Activated CD8-positive, alpha-beta T cell treated with anti-CD3 and anti-CD28 coated beads, Interleukin-2, amount 10 ng/mL, durations not matched to agents 7 days and 5 days (primary cell): ENCODE measurements around the gene PRR23E. TPM values are rescaled to one million over a fixed set of nuclear protein-coding genes. Genes with fewer than 3 reads are reported as not detected.

Experiments used
- ATAC-seq: fragments of 150-1000 bp; cut with Tn5 transposase; one replicate; pipeline ENCODE4 v1.10.0; 2021; ENCODE audit warnings: moderate library complexity
- CTCF ChIA-PET: fragments of 350-600 bp; sonication (Branson Sonifier 250); formaldehyde crosslinking; loops from one replicate; lab custom pipeline; 2021; ENCODE audit warnings: antibody characterized with exemption; lab: Charles Lee
- POLR2A ChIA-PET: fragments of 350-600 bp; sonication (Branson Sonifier 250); formaldehyde crosslinking; loops from one replicate; lab custom pipeline; 2021; ENCODE audit warnings: antibody characterized with exemption; lab: Charles Lee
- DNase-seq: peaks from one replicate; pipeline ENCODE4 v3.0.0-alpha.2; 2020
- H3K27ac Mint-ChIP-seq: one replicate; pipeline ENCODE4 v1.8.0; 2021; ENCODE audit warnings: mild to moderate bottlenecking, mixed read lengths
- H3K27me3 Mint-ChIP-seq: one replicate; pipeline ENCODE4 v1.8.0; 2021; ENCODE audit warnings: low read depth, mixed read lengths
- H3K36me3 Mint-ChIP-seq: one replicate; pipeline ENCODE4 v1.8.0; 2021; ENCODE audit warnings: low read depth, mixed read lengths
- H3K4me1 Mint-ChIP-seq: one replicate; pipeline ENCODE4 v1.8.0; 2021; ENCODE audit warnings: low read depth, mixed read lengths
- H3K4me3 Mint-ChIP-seq: one replicate; pipeline ENCODE4 v1.8.0; 2021; ENCODE audit warnings: mild to moderate bottlenecking, mixed read lengths
- H3K9me3 Mint-ChIP-seq: one replicate; pipeline ENCODE4 v1.8.0; 2022; ENCODE audit warnings: mixed read lengths; ENCODE audit not compliant: insufficient read depth
- total RNA-seq, 2 experiments: library from RNA; stranded (reverse); gene quantifications; one replicate each; pipeline ENCODE4 v1.2.3, GENCODE V29; 2021

Gene PRR23E
- total RNA-seq, 2 experiments from 2014 or later, result not detected

DNA sequence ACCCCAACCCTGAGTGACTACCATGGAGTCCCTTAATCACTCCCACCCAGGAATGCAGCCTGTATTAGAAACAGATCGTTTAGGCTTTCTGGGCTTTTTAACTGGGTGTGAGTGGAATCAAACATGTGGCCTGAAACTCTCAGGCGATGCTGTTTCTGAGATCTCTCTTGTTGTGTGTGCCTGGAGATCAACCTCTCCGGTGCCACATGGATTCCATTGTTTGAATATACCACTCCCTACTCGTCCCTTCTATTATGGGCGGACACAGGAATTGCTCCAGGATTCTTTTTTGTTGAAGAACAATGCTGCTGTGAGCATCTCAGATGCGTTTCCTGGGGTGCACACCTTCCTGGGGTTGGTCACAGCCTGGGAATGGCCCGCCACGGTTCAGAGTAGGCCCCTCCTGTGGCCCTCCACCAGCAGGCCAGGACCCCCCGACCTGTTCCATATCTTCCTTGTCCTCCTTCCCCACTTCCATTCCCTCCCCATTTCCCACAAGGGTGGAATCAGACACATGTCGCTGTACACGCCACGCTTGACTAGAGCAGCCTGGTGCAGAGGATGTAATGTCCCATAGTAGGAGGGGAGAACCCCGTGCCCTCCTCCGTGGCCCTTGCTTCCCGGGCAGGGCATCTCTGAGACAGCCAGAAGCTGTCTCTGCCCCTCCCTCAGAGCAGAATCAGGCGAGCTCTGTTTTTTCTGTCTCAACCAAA, 36.4 kb upstream of the PRR23E start:
- Mint-ChIP-seq H3K27ac (no peak overlapping the region), H3K36me3 (no peaks in the 10 kb centered on the region), H3K4me3 (no peak overlapping the region), H3K4me1 (no peaks in the 10 kb centered on the region), H3K9me3 (no peaks in the 10 kb centered on the region), H3K27me3 (no peaks in the 10 kb centered on the region)
- DNase-seq (no peak), ATAC-seq (no peak)
- ChIA-PET POLR2A (no interaction called here), CTCF (no interaction called here)

DNA sequence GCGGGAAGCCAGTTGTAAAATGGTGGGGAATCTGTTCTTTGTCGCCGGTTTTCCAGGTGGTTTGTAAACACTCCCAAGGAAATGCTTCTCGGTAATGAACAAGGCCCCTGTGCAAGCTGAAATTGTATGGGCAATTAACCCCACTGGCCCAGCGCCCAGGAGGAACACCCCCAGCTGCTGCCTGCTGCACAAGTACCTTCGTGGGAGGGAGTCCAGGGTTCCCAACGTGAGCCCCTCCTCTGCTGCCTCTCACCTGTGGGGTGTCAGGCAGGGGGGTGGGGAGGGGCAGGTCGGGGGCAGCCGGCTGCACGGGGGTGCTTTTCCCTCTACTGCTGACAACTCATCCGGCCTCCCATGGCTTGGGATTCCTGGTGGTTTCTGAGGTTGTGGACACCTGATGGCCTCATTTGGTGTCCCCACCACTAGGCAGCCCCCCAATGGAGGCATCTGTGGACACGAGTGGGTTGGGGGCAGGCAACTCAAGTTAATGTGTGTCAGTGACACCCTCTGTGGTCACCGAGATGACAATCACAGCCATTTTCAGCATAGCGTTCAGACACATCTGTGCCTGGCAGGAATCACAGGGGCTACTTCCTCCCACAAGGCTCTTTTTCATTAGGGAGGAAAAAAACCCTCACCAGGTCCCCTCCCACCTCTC, 35.6 kb upstream of the PRR23E start:
- no peak for DNase-seq
- Mint-ChIP-seq H3K27me3 (no peaks in the 10 kb centered on the region), H3K4me3 (no peak overlapping the region), H3K9me3 (no peaks in the 10 kb centered on the region), H3K36me3 (no peaks in the 10 kb centered on the region), H3K4me1 (no peaks in the 10 kb centered on the region), H3K27ac (no peak overlapping the region)
- ChIA-PET CTCF (no interaction called here), POLR2A (no interaction called here)
- ATAC-seq, result no peak

DNA sequence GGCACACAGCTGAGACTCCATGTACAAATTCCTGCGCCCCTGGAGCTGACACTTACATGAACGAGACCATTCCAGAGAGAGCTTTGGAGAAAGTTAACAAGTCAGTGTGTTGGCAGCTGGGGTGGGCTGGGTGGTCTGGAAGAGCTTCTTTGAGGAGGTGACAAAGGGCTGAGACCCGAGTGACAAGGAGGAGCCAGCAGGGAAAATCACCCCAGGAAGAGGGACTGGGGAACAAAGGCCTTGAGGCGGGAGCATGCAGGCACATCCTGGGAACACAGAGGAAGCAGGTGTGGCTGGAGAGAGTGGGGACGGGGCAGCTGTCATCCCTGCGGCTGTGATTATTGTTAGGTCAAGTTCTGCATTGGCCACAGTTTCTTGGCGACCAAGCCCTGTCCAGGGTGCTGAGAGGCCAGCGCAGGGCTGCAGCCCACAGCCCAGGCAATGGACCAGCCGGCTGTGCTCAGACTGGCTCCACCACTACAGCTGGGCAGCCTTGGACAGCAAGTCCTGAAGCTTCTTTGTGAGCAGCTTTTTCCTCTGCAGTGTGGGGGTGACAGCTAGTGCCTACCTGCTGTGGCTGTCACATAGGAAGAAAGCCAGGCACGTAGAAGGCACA, 34.2 kb upstream of the PRR23E start:
- H3K9me3 Mint-ChIP-seq, result no peaks in the 10 kb centered on the region
- ATAC-seq (no peak), DNase-seq (no peak)
- H3K27me3 Mint-ChIP-seq, result no peaks in the 10 kb centered on the region
- POLR2A ChIA-PET, result no interaction called here
- no peaks in the 10 kb centered on the region for H3K36me3 Mint-ChIP-seq
- CTCF ChIA-PET, result no interaction called here
- no peak overlapping the region for H3K4me3 Mint-ChIP-seq
- H3K27ac Mint-ChIP-seq, result no peak overlapping the region
- no peaks in the 10 kb centered on the region for H3K4me1 Mint-ChIP-seq

DNA sequence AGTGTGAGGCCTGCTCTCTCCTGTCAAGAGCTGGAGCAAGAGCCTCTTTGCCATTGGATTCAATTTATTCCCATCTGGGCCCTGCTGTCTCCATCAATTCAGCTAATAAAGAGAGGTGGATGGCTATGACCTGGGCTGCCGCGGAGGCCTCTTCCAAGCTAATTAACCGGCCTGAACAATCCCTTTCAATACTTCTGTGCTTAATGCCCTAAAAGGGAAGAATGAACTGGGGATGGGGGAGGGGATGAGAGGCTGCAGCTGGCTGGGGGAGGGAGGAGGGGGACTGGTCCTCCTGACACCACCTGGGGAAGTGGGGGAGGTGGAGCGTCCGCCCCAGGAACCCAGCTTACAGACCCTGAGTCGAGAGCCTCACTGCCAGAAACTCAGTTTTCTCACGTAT, 33.4 kb upstream of the PRR23E start:
- Mint-ChIP-seq H3K9me3 (no peaks in the 10 kb centered on the region), H3K27ac (no peak overlapping the region), H3K4me1 (no peaks in the 10 kb centered on the region), H3K36me3 (no peaks in the 10 kb centered on the region), H3K27me3 (no peaks in the 10 kb centered on the region), H3K4me3 (no peak overlapping the region)
- CTCF ChIA-PET, result no interaction called here
- DNase-seq, result no peak
- POLR2A ChIA-PET, result no interaction called here
- ATAC-seq, result no peak

DNA sequence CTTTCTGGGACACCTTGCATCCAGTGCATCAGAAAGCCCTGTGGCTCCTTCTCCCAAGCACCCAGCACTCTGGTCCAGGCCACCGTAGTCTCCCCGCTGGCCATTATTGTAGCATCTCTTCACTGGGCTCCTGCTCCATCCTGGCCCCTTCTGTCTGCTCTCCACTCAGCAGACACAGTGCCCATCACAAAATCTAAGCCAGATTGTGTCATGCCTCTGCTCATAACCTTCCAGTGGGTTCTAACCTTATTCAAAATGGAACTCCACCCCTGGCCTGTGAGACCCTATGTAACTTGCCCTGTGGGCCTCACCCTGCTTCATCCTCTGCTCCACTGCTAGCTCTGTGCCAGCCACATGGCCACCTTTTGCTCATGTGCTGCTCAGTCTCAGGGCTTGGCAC, 31.7 kb upstream of the PRR23E start:
- H3K27ac Mint-ChIP-seq, result no peak overlapping the region
- ATAC-seq (no peak), DNase-seq (no peak)

DNA sequence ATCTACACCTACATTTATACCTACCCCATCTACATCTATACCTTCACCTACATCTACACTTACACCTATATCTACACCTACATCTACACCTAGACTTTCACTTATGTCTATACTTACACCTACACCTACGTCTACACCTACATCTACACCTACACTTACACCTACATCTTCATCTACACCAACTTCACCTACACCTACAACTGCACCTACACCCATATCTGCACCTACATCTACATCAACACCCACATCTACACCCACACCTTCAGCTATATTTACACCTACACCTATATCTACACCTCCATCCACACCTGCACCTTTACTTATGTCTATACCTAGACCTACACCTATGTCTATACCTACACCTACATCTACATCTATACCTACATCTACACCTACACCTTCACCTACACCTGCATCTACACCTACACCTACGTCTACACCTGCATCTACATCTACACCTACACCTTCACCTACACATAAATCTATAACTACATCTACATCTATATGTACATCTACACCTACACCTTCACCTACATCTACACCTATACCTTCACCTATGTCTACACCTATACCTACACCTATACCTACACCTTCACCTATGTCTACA, 30.9 kb upstream of the PRR23E start:
- Mint-ChIP-seq H3K27me3 (no peaks in the 10 kb centered on the region), H3K4me3 (no peak overlapping the region), H3K9me3 (no peaks in the 10 kb centered on the region), H3K36me3 (no peaks in the 10 kb centered on the region), H3K27ac (no peak overlapping the region), H3K4me1 (no peaks in the 10 kb centered on the region)
- ChIA-PET CTCF (no interaction called here), POLR2A (no interaction called here)
- DNase-seq, result no peak
- ATAC-seq, result no peak

More for the DNA sequence above, 31.7 kb upstream of the PRR23E start:
- Mint-ChIP-seq H3K9me3 (no peaks in the 10 kb centered on the region), H3K36me3 (no peaks in the 10 kb centered on the region), H3K27me3 (no peaks in the 10 kb centered on the region), H3K4me3 (no peak overlapping the region), H3K4me1 (no peaks in the 10 kb centered on the region)
- ChIA-PET CTCF (no interaction called here), POLR2A (no interaction called here)

DNA sequence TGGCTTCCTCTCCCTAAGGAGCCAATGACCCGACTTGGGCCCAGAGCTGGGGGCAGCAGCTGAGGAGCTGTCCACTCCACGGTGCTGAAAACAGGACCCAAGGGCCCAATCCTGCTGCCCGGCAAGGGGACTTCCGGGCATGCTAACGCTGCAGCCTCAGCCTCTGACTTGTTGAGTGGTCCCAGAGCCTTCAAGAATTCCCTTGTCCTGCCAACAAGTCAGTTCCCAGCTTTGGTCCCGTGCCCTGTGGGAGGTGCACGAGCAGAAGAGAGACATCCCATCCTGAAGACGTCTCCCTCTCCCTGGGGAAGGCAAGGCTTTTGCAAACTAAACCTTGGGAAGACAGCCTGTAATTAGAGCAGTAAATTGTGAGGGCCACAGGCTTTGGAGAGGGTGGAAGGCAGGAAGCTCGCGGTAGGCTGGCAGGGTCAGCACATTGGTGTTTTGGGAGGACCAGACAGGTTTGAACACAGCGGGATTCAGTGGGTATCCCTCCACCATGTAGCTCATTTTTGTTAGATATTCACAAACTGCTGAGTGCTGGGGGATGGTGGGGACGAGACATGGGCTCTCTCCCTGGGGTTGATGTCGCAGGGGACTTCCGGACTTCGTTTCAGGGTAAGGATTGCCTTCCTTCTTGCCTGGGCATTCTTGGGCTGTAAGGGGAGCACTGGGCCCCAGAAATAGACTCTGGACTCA, 29.8 kb upstream of the PRR23E start:
- ChIA-PET POLR2A (no interaction called here), CTCF (no interaction called here)
- DNase-seq, result no peak
- H3K4me1 Mint-ChIP-seq, result no peaks in the 10 kb centered on the region
- no peak for ATAC-seq
- H3K9me3 Mint-ChIP-seq, result no peaks in the 10 kb centered on the region
- H3K4me3 Mint-ChIP-seq, result no peak overlapping the region
- H3K36me3 Mint-ChIP-seq, result no peaks in the 10 kb centered on the region
- no peaks in the 10 kb centered on the region for H3K27me3 Mint-ChIP-seq
- no peak overlapping the region for H3K27ac Mint-ChIP-seq

DNA sequence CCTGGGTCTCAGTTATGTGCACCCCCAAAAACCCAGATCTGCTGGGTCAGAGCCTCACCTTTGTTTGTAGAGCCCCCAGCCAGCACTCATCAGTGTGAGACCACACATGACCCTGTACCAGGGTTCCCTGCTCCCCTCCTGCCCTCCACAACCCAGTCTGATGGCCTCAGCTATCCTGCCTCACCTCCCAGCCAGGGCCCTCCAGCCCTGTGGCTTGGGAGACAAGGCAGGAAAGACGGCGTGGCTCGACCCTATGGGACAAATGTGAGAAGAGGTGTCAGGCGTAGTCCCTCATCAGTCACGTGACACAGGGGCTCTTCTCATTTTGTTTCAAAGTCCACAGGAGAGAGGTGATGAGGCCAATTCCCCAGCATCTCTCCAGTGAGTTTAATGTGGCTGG, 28.3 kb upstream of the PRR23E start:
- DNase-seq, result no peak
- no peaks in the 10 kb centered on the region for H3K9me3 Mint-ChIP-seq
- H3K4me1 Mint-ChIP-seq, result no peaks in the 10 kb centered on the region
- CTCF ChIA-PET, result no interaction called here
- no peak overlapping the region for H3K4me3 Mint-ChIP-seq
- ATAC-seq, result no peak
- H3K27me3 Mint-ChIP-seq, result no peaks in the 10 kb centered on the region
- no peaks in the 10 kb centered on the region for H3K36me3 Mint-ChIP-seq
- POLR2A ChIA-PET, result no interaction called here
- H3K27ac Mint-ChIP-seq, result no peak overlapping the region

DNA sequence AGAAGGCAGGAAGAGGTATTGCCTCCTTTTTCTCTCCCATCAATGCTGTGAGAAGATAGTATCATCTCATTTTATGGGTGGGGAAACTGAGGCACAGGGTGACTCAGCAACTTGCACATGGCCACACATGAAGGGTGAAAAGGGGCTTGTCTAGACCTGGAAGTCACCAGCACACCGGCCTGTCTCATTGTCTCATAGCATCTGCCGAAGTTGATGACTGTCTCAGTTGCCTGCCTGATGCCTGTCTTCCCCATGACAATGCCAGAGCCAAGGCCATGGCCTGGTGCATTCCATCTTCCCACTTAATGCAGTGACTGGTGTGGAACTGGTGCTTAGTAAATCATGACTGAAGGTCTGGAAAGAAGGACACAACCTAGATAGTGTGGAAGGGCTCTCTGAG, 27.9 kb upstream of the PRR23E start:
- H3K27ac Mint-ChIP-seq, result no peak overlapping the region
- DNase-seq (no peak), ATAC-seq (no peak)
- no peak overlapping the region for H3K4me3 Mint-ChIP-seq
- H3K36me3 Mint-ChIP-seq, result no peaks in the 10 kb centered on the region
- H3K9me3 Mint-ChIP-seq, result no peaks in the 10 kb centered on the region
- H3K27me3 Mint-ChIP-seq, result no peaks in the 10 kb centered on the region
- ChIA-PET POLR2A (no interaction called here), CTCF (no interaction called here)
- H3K4me1 Mint-ChIP-seq, result no peaks in the 10 kb centered on the region

DNA sequence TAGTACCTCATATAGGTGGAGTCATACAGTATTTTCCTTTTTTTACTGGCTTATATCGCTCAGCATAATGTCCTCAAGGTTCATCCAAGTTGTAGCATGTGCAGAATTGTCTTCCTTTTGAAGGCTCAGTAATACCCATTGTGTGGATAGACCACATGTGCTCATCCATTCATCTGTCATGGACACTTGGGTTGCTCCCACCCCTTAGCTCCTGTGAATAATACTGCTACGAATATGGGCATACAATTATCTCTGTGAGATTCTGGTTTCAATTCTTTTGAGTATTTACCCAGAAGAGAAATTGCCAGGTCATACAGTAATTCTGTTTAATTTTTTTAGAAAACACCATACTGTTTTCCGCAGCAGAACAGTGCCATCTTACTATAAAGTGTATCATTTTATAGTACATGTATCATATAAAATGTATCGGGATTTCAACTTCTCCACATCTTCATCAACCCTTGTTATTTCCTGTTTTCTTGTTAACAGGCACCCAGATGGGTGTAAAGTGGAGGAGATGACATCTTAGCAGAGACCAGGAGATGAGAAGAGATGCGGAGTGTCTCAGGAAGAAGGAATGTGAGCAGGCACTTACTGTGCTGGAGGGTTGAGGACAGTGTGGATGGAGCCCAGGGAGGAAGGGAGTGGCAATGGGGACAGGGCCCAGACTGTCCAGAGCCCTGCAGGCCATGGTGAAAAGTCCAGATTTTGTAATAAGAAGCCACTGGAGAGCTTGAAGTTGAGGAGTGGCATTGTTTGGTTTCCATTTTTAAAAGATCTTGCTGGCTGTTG, 27.0 kb upstream of the PRR23E start:
- no peak for DNase-seq
- POLR2A ChIA-PET, result interaction anchor here (0.6 kb wide), 1 partner anchor 523 kb away, joined by 3 read pairs; no protein-coding TSS in a partner anchor
- no peaks in the 10 kb centered on the region for H3K27me3 Mint-ChIP-seq
- H3K36me3 Mint-ChIP-seq, result no peaks in the 10 kb centered on the region
- H3K4me3 Mint-ChIP-seq, result no peak overlapping the region
- H3K4me1 Mint-ChIP-seq, result no peaks in the 10 kb centered on the region
- H3K9me3 Mint-ChIP-seq, result no peaks in the 10 kb centered on the region
- CTCF ChIA-PET, result no interaction called here
- ATAC-seq, result no peak
- no peak overlapping the region for H3K27ac Mint-ChIP-seq

DNA sequence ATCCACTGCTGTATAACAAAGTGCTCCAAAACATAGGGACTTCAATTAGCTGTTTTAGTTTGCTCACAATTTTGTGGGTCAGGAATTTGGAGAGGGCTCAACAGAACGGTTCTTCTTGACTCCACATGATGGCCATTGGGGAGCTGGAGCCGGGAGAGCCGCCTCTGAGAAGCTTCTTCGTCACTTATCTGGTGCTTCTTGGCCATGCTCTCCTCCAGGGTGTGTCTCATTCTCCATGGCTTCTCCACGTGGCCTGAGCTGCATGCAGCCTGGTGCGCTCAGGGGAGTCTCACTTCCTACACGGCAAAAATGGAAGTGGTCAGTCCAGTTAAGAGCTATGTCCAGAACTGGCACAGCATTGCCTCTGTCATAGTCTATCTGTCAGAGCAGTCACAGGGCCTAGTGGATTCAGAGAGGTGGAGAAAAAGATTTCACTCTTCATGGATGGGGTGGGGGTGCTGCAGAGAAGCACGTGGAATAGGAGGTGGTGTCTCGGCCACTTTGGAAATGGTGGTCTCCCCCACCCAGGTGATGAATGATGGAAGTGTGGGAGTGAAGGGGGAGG, 26.3 kb upstream of the PRR23E start:
- Mint-ChIP-seq H3K27ac (no peak overlapping the region), H3K27me3 (no peaks in the 10 kb centered on the region), H3K9me3 (no peaks in the 10 kb centered on the region), H3K4me3 (no peak overlapping the region), H3K4me1 (no peaks in the 10 kb centered on the region), H3K36me3 (no peaks in the 10 kb centered on the region)
- ATAC-seq (no peak), DNase-seq (no peak)
- CTCF ChIA-PET, result no interaction called here
- POLR2A ChIA-PET, result no interaction called here
